ENCODE measurements around the gene PTPRN2. TPM values are rescaled to one million over a fixed set of nuclear protein-coding genes. Genes with fewer than 3 reads are reported as not detected.

PTPRN2 gene
- total and polyA plus RNA-seq, 2 of the 13 experiments (the other 11 are each of a cell fraction or from before 2014, with no cell fraction given), result 2.5 to 24.2 TPM

- TF ChIP-seq AHDC1 (CRISPR knock-in tag; IDR thresholded peaks at IDR 0.05; ENCODE audit: borderline replicate concordance) (peak; percentile 62; the same call in 1 of the 2 replicates), EP300 (IDR thresholded peaks at IDR 0.05; ENCODE audit: low read depth in 2 of 2, low read length in 2 of 2) (no peak), EP300 (CRISPR knock-in tag; IDR thresholded peaks at IDR 0.05; ENCODE audit: borderline replicate concordance) (no peak), BCLAF1 (IDR thresholded peaks at IDR 0.05) (no peak), ZKSCAN5 (CRISPR knock-in tag; IDR thresholded peaks at IDR 0.05) (0 out of 2 replicates have a peak, but pooled peaks have one; percentile 37), IKZF1 (IDR thresholded peaks at IDR 0.05) (no peak), HIC2 (CRISPR knock-in tag; IDR thresholded peaks at IDR 0.05; ENCODE audit: low read depth) (peak; percentile 38; the same call in 1 of the 2 replicates), ZNF235 (CRISPR knock-in tag; IDR thresholded peaks at IDR 0.05; ENCODE audit: borderline replicate concordance) (no peak), ZNF746 (CRISPR knock-in tag; IDR thresholded peaks at IDR 0.05) (peak; percentile 6; the same call in 1 of the 2 replicates), TBP (CRISPR knock-in tag; IDR thresholded peaks at IDR 0.05) (no peak), KAT8 (CRISPR knock-in tag; IDR thresholded peaks at IDR 0.05) (no peak), SMAD3 (CRISPR knock-in tag; IDR thresholded peaks at IDR 0.05) (no peak), ZNF704 (CRISPR knock-in tag; IDR thresholded peaks at IDR 0.05; ENCODE audit: borderline replicate concordance) (no peak)
- TF ChIP-seq, protein P1, sequence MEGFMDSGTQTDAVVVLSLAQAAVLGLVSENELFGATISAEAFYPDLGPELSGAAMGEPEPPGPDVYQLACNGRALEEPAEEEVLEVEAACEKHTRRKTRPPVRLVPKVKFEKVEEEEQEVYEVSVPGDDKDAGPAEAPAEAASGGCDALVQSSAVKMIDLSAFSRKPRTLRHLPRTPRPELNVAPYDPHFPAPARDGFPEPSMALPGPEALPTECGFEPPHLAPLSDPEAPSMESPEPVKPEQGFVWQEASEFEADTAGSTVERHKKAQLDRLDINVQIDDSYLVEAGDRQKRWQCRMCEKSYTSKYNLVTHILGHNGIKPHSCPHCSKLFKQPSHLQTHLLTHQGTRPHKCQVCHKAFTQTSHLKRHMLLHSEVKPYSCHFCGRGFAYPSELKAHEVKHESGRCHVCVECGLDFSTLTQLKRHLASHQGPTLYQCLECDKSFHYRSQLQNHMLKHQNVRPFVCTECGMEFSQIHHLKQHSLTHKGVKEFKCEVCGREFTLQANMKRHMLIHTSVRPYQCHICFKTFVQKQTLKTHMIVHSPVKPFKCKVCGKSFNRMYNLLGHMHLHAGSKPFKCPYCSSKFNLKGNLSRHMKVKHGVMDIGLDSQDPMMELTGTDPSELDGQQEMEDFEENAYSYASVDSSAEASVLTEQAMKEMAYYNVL (CRISPR knock-in tag; IDR thresholded peaks at IDR 0.05; ENCODE audit: borderline replicate concordance), result no peak
Measured at GRCh38 chr7:157559596-157560257, 1027.9 kb downstream of the PTPRN2 start (continued).
